HCT116 (cell line): Measurements from ENCODE around the gene ZNF57. TPM values are rescaled to one million over a fixed set of nuclear protein-coding genes. Genes with fewer than 3 reads are reported as not detected.

Experiments used
- ATF3 ChIP-seq: IDR thresholded peaks from 2 replicates; pipeline ENCODE4 v1.6.1; 2012
- CTCF ChIP-seq, 3 experiments: fragments of 200-600 bp in 1 of 3; sonication (generic) in 1 of 3; IDR thresholded peaks in 2 of 3; conservative IDR thresholded peaks in 1 of 3; 2 replicates each; pipeline ENCODE4 v1.5.1; 2012 to 2017; ENCODE audit warnings: low read depth in 2 of 3, low read length in 2 of 3, antibody characterized with exemption in 1 of 3, borderline replicate concordance in 1 of 3, control low read depth in 1 of 3, mild to moderate bottlenecking in 1 of 3, mixed read lengths in 1 of 3, mixed run types in 1 of 3, moderate library complexity in 1 of 3; ENCODE audit not compliant: insufficient read depth in 1 of 3
- ELF1 ChIP-seq: IDR thresholded peaks from 2 replicates; pipeline ENCODE4 v1.6.1; 2012; ENCODE audit warnings: low read depth, borderline replicate concordance
- EZH2 ChIP-seq: fragments of 200-600 bp; sonication (generic); IDR thresholded peaks from 2 replicates; pipeline ENCODE4 v1.6.1; 2017; ENCODE audit warnings: antibody characterized with exemption, mixed run types
- EZH2phosphoT487 ChIP-seq: fragments of 200-600 bp; IDR thresholded peaks from 2 replicates; pipeline ENCODE4 v1.6.1; 2018; ENCODE audit warnings: antibody characterized with exemption, borderline replicate concordance
- MAX ChIP-seq: IDR thresholded peaks from 2 replicates; pipeline ENCODE4 v1.6.1; 2012
- REST ChIP-seq: IDR thresholded peaks from 2 replicates; pipeline ENCODE4 v1.6.1; 2012; ENCODE audit warnings: low read depth
- SIN3A ChIP-seq: IDR thresholded peaks from 2 replicates; pipeline ENCODE4 v1.6.1; 2012; ENCODE audit warnings: low read depth
- SRF ChIP-seq: IDR thresholded peaks from 2 replicates; pipeline ENCODE4 v1.6.1; 2012; ENCODE audit warnings: low read depth
- total RNA-seq: library from RNA; stranded (reverse); gene quantifications from one replicate; pipeline ENCODE4 v1.2.1, GENCODE V29; 2021; ENCODE audit not compliant: unreplicated experiment

ZNF57 gene
- total RNA-seq, 1 experiment from 2014 or later: 8.3 TPM

- TF ChIP-seq MAX (peak; percentile 84), EZH2phosphoT487 (no peak), ATF3 (no peak), REST (no peak), SIN3A (no peak), CTCF (IDR thresholded peaks at IDR 0.05 in 2 of 3, conservative IDR thresholded peaks at IDR 0.05 in 1 of 3; ENCODE audit: borderline replicate concordance in 1 of 3, insufficient read depth in 1 of 3, low read depth in 2 of 3, low read length in 2 of 3) (no peak), EZH2 (no peak), SRF (no peak; the same call in 1 of the 2 replicates), ELF1 (no peak)
Measured at GRCh38 chr19:2944775-2945574, 44.2 kb downstream of the ZNF57 start, which contains the start of gene ZNF77 (continued).
